Measurements from ENCODE around the gene FILIP1L.

The FILIP1L gene

DNA sequence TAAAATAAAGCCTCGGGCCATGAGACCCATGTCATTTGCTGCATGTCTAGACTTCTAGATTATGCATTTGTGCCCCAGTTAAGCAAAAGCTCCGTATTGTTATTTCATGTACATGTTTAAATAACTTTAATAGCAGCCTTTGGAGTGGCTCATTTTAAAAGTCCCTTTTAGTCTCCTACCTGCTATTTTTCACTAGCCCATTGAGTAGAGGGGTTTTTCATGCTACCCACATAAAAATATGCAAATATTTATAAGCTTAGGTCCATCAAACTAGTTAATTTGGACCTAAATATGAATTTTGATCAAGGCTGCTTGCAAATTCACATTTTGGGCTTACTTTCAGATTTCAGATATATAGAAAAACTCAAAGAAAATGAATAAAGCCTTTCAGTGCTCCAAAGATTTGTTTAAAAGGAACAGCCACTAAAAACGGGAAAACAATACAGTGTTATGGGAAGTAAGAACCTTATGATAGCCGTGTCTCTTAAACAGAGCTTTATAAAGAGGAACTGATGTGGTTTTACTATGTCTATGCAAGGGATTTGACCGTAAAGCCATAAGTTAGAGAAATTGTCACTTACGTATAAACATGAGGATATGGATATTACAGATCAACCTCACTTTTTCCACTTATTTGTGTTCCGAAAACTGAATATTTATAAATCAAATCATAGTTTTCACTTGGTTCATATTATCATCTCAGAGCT, 30.0 kb downstream of the FILIP1L start:
- TF ChIP-seq, protein P1, sequence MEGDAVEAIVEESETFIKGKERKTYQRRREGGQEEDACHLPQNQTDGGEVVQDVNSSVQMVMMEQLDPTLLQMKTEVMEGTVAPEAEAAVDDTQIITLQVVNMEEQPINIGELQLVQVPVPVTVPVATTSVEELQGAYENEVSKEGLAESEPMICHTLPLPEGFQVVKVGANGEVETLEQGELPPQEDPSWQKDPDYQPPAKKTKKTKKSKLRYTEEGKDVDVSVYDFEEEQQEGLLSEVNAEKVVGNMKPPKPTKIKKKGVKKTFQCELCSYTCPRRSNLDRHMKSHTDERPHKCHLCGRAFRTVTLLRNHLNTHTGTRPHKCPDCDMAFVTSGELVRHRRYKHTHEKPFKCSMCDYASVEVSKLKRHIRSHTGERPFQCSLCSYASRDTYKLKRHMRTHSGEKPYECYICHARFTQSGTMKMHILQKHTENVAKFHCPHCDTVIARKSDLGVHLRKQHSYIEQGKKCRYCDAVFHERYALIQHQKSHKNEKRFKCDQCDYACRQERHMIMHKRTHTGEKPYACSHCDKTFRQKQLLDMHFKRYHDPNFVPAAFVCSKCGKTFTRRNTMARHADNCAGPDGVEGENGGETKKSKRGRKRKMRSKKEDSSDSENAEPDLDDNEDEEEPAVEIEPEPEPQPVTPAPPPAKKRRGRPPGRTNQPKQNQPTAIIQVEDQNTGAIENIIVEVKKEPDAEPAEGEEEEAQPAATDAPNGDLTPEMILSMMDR (IDR thresholded peaks at IDR 0.05; ENCODE audit: borderline replicate concordance, insufficient read depth, low read depth, low read length), result no peak
- H3K4me3 ChIP-seq (ENCODE audit: low read depth, low read length), result no peak overlapping the region

DNA sequence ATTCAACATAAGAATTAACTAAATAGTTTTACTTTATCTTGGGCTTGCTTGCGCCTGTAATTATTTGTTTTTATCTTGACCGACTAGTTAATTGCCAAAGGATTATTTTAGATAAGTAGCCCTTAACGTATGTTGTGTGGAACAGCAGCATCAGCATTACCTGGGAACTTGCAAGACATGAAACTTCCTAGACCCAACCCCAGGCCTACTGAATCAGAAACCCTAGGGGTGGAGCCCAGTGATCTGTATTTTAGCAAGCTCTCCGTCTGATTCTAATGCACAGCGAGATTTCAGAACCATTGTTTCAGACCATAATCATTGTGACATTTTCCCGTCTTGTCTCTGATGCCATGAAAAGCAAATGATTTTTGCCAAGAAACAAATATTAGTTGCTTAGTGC, 31.1 kb downstream of the FILIP1L start:
- TF ChIP-seq, protein P1 (IDR thresholded peaks at IDR 0.05; ENCODE audit: borderline replicate concordance, insufficient read depth, low read depth, low read length), result no peak

GRCh38 chr3:100082714-100083113, 31.6 kb downstream of the FILIP1L start:
- TF ChIP-seq, protein P1 (IDR thresholded peaks at IDR 0.05; ENCODE audit: borderline replicate concordance, insufficient read depth, low read depth, low read length), result no peak
- no peak overlapping the region for H3K4me3 ChIP-seq (ENCODE audit: low read depth, low read length)

More for the DNA sequence above, 31.1 kb downstream of the FILIP1L start:
- H3K4me3 ChIP-seq (ENCODE audit: low read depth, low read length), result no peak overlapping the region

DNA sequence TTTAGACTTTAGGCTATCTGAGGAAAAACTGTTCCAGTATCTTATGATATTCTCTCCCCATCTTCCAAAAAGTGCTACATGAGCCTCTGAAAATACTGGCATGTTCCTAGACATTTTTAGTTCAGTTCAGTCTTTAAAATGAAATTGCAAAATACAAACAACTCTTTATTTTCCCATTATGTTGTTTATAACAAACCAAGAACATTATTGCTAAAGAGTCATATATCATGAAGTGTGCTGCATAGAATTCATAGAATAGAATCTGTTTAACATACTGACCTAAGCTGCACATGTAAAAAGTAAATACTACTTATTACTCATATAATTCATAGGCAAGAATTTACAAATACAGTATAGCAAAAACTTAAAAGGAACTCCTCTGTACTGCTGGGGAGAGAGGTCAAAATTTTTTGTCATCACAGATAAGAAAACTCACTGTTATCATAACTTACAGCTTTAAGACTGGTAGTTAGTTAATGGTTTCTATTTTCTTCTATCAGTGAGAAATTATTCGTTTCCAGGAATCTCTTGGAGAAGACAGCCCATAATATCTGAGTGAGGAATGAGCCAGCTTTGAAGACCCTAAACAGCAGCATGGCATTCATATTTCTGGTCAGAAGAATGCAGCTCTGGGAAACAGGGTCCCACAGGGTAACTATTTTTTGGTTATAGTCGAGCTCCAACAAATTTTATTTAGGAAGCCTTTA, 32.2 kb downstream of the FILIP1L start:
- H3K4me3 ChIP-seq (ENCODE audit: low read depth, low read length), result no peak overlapping the region
- TF ChIP-seq, protein P1 (IDR thresholded peaks at IDR 0.05; ENCODE audit: borderline replicate concordance, insufficient read depth, low read depth, low read length), result no peak

- TF ChIP-seq, protein P1 (IDR thresholded peaks at IDR 0.05; ENCODE audit: borderline replicate concordance, insufficient read depth, low read depth, low read length), result no peak
- no peak overlapping the region for H3K4me3 ChIP-seq (ENCODE audit: low read depth, low read length)
Observed at GRCh38 chr3:100081311-100081710, 33.0 kb downstream of the FILIP1L start.

GRCh38 chr3:100080573-100080972, 33.7 kb downstream of the FILIP1L start:
- no peak overlapping the region for H3K4me3 ChIP-seq (ENCODE audit: low read depth, low read length)
- TF ChIP-seq, protein P1 (IDR thresholded peaks at IDR 0.05; ENCODE audit: borderline replicate concordance, insufficient read depth, low read depth, low read length), result no peak

DNA sequence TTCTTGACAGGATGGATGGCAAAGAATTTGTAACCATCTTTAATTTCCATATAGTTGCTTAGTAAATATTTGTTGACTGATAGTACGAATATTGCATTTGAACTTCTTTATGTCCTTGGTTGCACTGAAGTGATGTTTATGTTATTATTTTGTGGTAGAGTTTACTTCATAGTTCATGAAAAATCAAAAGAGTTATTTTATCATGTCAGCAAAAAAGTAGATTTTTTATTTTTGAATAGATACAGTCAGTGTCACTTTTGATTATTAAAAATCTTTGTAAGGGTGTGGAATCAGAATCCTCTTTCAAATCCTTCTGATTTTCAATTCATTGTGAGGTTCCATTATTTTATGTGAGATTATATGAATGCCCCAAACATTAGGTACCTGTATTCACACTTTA, 35.0 kb downstream of the FILIP1L start:
- TF ChIP-seq, protein P1 (IDR thresholded peaks at IDR 0.05; ENCODE audit: borderline replicate concordance, insufficient read depth, low read depth, low read length), result no peak
- H3K4me3 ChIP-seq (ENCODE audit: low read depth, low read length), result no peak overlapping the region

Measured in GM12875 (cell line).